ENCODE measurements around the gene CADPS2.

Gene CADPS2

GRCh38 chr7:122847871-122848473 is 38.3 kb downstream of the CADPS2 start:
- Histone ChIP-seq H3K79me2 (ENCODE audit: insufficient read depth, low read length) (no peaks in the 10 kb centered on the region), H3K27me3 (ENCODE audit: insufficient read depth, low read length) (no peaks in the 10 kb centered on the region), H4K20me1 (ENCODE audit: insufficient read depth, low read length) (no peaks in the 10 kb centered on the region), H3K9me3 (ENCODE audit: low read length) (no peaks in the 10 kb centered on the region), H2AFZ (ENCODE audit: low read length) (no peak overlapping the region), H3K4me2 (ENCODE audit: low read length) (no peak overlapping the region), H3K4me3 (ENCODE audit: low read depth, low read length, poor library complexity, severe bottlenecking) (no peak overlapping the region), H3K27ac (ENCODE audit: low read depth, low read length, poor library complexity, severe bottlenecking) (no peak overlapping the region), H3K9me2 (ENCODE audit: low read depth, low read length) (no peaks in the 10 kb centered on the region), H3K4me1 (ENCODE audit: insufficient read depth, low read length, severe bottlenecking) (no peaks in the 10 kb centered on the region), H3K9ac (ENCODE audit: low read length) (no peak overlapping the region), H3F3A (ENCODE audit: insufficient read depth, low read length) (no peaks in the 10 kb centered on the region), H3K36me3 (ENCODE audit: insufficient read depth, low read length) (no peaks in the 10 kb centered on the region)
- TF ChIP-seq CTCF (IDR thresholded peaks at IDR 0.05; ENCODE audit: low read length) (no peak), EZH2 (IDR thresholded peaks at IDR 0.05; ENCODE audit: borderline replicate concordance, low read length) (no peak)

GRCh38 chr7:122846591-122846990 is 39.7 kb downstream of the CADPS2 start:
- Histone ChIP-seq H3K9me3 (ENCODE audit: low read length) (no peaks in the 10 kb centered on the region), H3K27ac (ENCODE audit: low read depth, low read length, poor library complexity, severe bottlenecking) (no peak overlapping the region), H3K36me3 (ENCODE audit: insufficient read depth, low read length) (no peaks in the 10 kb centered on the region), H3K79me2 (ENCODE audit: insufficient read depth, low read length) (no peaks in the 10 kb centered on the region), H3K9me2 (ENCODE audit: low read depth, low read length) (0 out of 2 replicates have a peak, but pooled peaks cover under 1% of the 10 kb centered on the region), H3F3A (ENCODE audit: insufficient read depth, low read length) (no peaks in the 10 kb centered on the region), H3K9ac (ENCODE audit: low read length) (no peak overlapping the region), H4K20me1 (ENCODE audit: insufficient read depth, low read length) (no peaks in the 10 kb centered on the region), H3K27me3 (ENCODE audit: insufficient read depth, low read length) (no peaks in the 10 kb centered on the region), H3K4me1 (ENCODE audit: insufficient read depth, low read length, severe bottlenecking) (no peaks in the 10 kb centered on the region), H3K4me2 (ENCODE audit: low read length) (no peak overlapping the region), H2AFZ (ENCODE audit: low read length) (no peak overlapping the region), H3K4me3 (ENCODE audit: low read depth, low read length, poor library complexity, severe bottlenecking) (no peak overlapping the region)
- TF ChIP-seq CTCF (IDR thresholded peaks at IDR 0.05; ENCODE audit: low read length), result no peak
- TF ChIP-seq EZH2 (IDR thresholded peaks at IDR 0.05; ENCODE audit: borderline replicate concordance, low read length), result no peak

GRCh38 chr7:122845286-122845685 is 41.0 kb downstream of the CADPS2 start:
- Histone ChIP-seq H3K9ac (ENCODE audit: low read length) (no peak overlapping the region), H4K20me1 (ENCODE audit: insufficient read depth, low read length) (no peaks in the 10 kb centered on the region), H3K4me1 (ENCODE audit: insufficient read depth, low read length, severe bottlenecking) (no peaks in the 10 kb centered on the region), H3K4me2 (ENCODE audit: low read length) (no peak overlapping the region), H3K9me3 (ENCODE audit: low read length) (no peaks in the 10 kb centered on the region), H3K4me3 (ENCODE audit: low read depth, low read length, poor library complexity, severe bottlenecking) (no peak overlapping the region), H3F3A (ENCODE audit: insufficient read depth, low read length) (no peaks in the 10 kb centered on the region), H3K36me3 (ENCODE audit: insufficient read depth, low read length) (no peaks in the 10 kb centered on the region), H2AFZ (ENCODE audit: low read length) (no peak overlapping the region), H3K27ac (ENCODE audit: low read depth, low read length, poor library complexity, severe bottlenecking) (no peak overlapping the region), H3K79me2 (ENCODE audit: insufficient read depth, low read length) (no peaks in the 10 kb centered on the region), H3K9me2 (ENCODE audit: low read depth, low read length) (peaks cover 4% of the 10 kb centered on the region; the same call in 1 of the 2 replicates), H3K27me3 (ENCODE audit: insufficient read depth, low read length) (no peaks in the 10 kb centered on the region)
- no peak for TF ChIP-seq EZH2 (IDR thresholded peaks at IDR 0.05; ENCODE audit: borderline replicate concordance, low read length)
- TF ChIP-seq CTCF (IDR thresholded peaks at IDR 0.05; ENCODE audit: low read length), result no peak
